Stimulated activated CD4-positive, alpha-beta T cell treated with anti-CD3 and anti-CD28 coated beads, Interleukin-12 subunit alpha, Interleukin-12 subunit beta, amount 100 ng/mL, for 24 hours (primary cell): Measurements from ENCODE around the gene SUMO2.
"Not testable (repeated sequence)": the region's sequence is repeated elsewhere in the genome, so short reads cannot be mapped to it uniquely, and the experiment has no call there.

Experiments used
- DNase-seq, 2 experiments: peaks; one replicate each; pipeline ENCODE4 v3.0.0-alpha.2; 2020; ENCODE audit warnings: low read depth in 2 of 2

Gene SUMO2

DNA sequence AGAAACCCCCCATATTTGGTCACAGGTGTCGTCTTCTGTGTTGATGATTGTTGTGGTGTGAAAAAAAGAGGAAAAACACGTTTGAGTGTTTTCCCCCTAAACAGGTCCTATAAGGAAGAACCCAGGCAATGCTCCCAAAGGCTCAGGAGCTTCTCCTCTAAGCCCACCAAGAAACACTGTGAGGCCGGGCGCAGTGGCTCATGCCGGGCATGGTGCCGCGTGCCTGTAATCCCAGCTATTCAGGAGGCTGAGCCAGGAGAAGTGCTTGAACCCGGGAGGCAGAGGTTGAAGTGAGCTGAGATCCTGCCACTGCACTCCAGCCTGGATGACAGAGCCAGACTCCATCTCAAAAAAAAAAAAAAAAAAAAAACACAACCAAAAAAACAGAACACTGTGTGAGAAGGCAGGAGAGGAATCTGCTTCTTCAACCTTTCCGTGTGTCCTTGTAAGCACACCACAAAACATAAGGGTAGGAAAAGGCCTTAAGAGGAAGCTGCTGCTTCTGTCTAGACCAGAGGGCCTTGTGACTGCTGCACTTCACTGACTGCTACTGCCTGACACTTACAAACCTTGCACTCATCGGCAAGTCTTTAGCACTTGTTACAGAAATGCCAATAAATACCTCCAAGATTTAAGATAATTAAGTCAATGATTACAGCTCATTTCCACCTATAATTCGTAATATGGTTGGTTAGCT is 37.8 kb downstream of the SUMO2 start:
- DNase-seq, result no peak

DNA sequence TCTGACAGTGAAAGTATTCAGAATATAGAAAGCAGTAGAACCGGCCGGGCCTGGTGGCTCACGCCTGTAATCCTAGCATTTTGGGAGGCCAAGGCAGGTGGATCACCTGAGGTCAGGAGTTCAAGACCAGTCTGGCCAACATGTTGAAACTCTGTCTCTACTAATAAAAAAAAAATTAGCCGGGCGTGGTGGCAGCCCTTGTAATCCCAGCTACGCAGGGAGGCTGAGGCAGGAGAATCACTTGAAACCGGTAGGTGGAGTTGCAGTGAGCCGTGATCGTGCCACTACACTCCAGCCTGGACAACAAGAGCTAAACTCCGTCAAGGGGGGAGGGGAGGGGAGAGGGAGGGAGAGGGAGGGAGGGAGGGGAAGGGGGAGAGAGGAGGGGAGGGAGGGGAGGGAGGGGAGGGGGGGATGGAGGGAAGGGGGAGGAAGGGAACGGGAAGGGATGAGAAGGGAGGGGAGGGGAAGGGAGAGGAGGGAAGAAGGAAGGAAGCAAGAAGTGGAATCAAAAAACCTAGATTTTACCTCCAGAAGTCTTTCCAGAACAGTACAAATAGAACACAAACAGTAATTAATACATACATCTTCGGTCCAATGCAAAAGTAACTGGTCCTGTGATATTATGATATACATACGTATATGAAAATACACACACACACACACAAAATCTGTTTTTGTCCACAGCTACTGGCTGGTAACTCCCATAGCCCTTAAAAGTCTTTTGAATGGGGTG is 40.4 kb downstream of the SUMO2 start:
- DNase-seq, result no peak

DNA sequence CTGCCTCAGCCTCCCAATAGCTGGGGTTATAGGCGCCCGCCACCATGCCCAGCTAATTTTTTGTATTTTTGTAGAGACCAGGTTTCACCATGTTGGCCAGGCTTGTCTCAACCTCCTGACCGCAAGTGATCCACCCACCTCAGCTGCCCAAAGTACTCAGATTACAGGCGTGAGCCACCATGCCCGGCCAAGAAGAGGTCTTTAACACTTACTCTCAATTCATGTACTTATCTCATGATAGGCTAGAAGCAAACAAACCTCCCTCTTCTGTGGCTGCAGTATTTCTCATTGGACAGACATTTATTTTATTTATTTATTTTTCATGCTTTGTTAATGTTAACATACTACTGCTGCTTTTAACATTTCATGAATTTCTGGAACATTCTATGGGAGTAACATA is 44.2 kb downstream of the SUMO2 start:
- DNase-seq, result no peak

DNA sequence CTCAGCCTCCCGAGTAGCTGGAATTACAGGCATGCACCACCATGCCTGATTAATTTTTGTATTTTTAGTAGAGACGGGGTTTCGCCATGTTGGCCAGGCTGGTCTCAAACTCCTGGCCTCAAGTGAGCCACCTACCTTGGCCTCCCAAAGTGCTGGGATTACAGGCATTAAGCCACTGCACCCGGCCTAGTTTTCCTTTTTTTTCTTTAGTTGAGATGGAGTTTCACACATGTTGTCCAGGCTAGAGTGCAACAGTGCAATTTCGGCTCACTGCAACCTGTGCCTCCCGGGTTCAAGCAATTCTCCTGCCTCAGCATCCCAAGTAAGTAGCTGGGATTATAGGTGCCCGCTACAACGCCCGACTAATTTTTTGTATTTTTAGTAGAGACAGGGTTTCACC is 45.0 kb downstream of the SUMO2 start:
- not testable (repeated sequence) for DNase-seq

DNA sequence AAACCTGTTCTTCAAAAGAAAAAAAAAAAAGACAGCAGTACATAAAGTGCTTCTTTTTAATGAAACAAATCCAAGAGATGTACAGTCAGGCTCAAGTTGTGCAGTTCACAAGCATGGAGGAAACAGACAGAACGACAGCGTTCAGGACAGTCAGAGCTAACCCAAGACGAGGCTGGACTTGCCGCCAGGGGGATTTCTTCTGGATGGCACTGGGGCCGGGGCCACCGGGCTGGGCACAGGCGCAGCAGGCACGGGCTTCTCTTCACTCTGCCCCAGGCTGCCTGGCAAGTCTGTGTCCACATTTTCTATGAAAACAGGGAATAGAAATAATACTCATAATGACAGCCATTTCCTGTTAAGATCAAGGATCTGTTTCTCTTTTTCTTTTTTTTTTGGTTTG is 46.8 kb downstream of the SUMO2 start:
- DNase-seq, result no peak

DNA sequence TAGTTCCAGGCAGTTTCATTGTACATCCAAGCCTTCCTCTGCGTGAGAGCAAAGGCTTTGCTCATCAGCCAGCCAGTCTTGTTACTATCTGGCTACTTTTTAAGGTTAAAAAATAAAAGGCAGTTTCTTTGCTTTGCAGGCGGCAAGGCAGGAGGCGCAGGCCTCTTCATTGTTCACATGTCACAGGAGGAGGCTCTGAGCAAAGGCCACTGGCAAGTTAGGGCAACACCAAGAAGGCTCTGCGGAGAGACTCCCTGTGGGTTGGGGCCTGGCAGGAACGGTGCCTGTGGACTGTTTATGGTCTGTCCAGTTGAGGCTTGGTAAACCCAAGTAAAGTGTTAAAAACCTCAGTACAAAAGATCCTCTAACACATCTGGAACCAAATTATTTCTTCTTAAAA is 47.3 kb downstream of the SUMO2 start:
- no peak for DNase-seq

DNA sequence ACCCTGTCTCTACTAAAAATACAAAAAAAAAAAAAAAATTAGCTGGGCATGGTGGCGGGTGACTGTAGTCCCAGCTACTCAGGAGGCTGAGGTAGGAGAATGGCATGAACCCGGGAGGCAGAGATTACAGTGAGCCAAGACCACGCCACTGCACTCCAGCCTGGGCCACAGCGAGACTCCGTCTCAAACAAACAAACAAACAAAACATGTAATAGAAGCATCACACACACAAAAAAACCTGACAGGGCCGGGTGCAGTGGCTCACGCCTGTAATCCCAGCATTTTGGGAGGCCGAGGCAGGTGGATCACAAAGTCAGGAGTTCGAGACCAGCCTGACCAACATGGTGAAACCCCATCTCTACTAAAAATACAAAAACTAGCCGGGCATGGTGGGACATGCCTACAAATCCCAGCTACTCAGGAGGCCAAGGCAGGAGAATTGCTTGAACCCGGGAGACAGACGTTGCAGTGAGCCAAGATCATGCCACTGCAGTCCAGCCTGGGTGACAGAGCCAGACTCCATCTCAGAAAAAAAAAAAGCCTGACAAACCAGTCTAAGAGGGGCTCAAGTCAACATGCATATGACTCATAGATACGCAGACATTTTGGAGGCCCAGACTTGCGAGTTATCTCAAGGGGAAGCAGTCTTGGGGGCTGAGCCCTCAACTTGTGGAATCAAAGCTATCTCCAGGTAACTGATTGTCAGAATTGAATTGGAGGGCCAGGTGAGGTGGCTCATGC is 49.0 kb downstream of the SUMO2 start:
- not testable (repeated sequence) for DNase-seq

DNA sequence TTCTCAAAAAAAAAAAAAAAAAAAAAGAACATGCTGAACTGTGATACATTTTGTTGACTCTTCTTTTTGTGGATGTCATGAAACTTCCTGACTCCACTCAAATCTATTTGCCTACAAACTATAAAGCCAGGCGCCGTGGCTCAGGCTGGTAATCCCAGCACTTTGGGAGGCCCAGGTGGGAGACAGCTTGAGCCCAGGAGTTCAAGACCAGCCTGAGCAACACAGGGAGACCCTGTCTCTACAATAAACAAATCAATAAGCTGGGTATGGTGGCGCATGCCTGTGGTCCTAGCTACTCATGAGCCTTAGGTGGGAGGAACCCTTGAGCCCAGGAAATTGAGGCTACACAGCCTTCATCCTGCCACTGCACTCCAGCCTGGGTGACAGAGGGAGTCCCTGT is 49.8 kb downstream of the SUMO2 start:
- DNase-seq, result no peak

DNA sequence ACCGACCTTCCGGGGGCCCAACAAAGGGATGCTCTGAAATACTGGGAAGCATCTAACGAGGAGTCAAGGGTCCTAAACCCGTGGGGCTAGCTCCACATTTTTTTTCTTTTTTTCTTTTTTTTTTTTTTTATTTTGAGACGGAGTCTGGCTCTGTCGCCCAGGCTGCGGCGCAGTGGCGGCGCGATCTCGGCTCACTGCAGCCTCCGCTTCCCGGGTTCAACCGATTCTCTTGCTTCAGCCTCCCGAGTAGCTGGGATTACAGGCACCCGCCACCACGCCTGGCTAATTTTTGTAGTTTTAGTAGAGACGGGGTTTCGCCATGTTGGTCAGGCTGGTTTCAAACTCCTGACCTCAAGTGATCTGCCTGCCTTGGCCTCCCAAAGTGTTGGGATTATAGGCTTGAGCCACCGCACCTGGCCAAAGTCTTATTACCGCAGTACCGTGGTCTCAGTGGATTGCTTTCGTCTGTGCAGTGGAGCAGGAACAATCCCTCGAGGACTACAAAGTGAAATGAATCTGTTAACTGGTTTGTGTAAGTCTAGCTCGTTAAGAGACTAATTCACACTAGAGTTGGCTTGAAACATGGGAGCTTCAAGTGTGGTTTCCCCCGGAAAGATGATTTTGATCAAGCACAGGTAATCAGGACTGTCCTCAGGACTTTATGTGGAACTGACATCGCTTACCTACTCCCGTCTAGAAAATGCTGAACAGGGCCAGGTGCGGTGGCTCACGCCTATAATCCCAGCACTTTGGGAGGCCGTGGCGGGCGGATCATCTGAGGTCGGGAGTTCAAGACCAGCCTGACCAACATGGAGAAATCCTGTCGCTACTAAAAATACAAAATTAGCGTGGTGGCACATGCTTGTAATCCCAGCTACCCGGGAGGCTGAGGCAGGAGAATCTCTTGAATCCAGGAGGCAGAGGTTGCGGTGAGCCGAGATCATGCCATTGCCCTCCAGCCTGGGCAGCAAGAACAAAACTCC is 50.5 kb downstream of the SUMO2 start:
- DNase-seq, result not testable (repeated sequence)

DNA sequence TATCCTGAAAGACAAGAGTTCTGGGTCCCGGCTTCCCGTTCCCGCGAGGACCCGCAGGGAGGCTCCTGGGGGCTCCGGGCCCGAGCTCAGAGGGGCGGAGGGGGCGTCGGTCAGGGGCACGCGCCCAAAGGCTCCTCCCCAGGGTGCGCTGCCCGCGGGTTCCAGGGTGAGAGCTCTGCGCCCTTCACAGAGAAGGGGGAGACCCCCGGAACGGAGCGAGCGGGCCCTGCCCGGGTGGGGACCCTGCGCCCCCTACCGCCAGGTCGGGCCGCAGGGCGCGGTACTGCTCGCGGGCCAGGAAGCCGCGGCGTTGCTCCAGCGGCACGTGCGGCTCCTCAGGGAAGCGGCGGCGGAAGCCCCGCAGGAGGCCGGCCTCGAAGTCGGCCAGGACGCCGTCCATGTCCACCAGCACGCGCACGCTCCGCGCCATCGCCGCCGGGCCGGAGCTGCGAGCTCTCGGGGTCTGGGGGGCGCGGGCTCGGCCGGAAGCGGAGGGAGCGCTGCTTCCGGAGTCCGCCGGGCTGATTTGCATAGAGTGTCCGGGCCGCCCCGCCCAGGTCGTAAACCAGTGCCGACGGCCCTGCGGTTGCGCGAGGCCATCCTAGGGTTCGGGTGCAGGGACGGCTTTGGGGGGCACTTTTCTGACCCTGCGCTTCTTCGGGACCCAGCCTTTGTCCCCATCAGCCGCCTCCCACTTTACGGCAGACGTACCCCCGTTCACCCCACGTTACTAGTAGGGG is 51.3 kb downstream of the SUMO2 start, which contains the start of gene NT5C:
NT5C (minus strand) TSS at position 465 of the 740 bp plus-strand sequence; CDS start at position 430, 35 bp downstream.
- peak; percentile 54 to 75 for DNase-seq

DNA sequence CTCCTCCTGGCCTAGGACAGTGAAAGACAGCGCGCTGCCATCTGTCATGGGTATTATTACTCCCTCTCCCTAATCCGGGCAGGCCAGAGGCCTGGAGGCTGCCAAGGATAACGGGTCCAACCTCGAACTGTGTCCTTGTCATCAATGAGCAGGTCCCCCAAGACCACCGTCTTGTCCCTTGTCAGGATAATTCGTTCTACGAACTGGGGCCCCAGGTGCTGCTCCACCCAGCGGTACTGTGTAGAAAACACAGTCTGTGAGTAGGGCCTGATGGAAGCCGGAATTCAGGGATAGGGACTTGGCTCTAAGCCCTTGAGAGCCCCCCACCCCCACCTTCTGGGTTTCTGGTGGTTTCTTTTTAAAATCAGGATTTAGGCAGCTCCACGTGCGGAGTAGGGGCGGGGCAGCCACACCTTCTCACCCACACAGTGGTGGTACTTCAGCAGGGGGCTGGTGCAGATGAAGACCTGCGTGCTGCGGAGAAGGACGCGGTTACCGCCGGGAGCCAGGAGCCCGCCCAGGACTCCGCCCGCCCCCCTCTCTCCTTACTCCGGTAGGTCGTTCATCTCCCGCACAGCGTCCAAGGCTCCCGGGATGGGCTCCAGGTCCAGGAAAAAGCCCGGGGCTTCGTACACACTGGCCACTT is 52.0 kb downstream of the SUMO2 start:
- no peak for DNase-seq

DNA sequence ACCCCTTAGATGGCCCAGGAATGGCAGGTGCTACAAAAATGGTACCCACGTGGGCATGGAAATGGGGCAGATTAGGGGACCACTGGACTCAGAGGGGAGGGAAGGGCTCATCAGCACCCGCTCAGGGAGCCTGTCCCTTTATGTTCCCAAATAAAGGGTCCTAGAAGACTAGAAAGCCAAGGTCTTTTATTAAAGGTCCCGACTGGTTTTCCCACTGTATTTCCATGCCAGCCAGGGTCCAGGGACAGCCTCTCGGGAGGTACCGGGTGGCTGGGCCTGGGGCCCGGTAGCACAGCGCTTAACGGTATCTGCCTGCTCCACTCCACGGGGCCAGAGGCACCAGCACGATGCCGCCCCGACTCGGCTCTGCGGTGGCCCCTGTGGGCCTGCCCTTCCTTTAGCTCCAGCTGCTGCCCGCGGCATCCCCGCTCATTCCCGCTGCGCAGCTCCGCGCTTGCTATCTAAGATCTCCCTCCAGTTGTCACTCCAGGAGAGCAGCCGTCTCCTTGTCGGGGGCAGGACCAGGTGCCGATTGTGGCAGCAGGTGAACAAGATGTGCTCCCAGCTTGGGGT is 52.6 kb downstream of the SUMO2 start:
- DNase-seq, result no peak

DNA sequence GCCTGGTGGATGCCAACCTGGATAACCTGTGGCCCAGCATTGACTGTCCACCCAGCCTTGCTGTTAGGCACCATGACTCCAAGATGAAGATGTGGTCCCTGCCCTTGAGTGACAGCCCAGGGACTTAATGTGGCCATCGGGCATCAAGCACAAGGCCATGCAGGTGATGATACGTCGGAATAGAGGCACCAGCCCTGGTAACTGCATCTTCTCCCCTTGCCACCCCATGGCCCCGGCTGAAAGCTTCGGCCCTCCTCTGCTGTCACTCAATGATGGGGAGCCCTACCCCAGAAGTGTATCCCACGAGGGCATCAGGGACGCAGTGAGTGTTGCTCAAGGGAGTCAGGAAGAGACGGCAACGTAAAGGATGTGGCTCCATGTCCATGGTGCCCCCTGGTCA is 53.2 kb downstream of the SUMO2 start:
- DNase-seq, result no peak

DNA sequence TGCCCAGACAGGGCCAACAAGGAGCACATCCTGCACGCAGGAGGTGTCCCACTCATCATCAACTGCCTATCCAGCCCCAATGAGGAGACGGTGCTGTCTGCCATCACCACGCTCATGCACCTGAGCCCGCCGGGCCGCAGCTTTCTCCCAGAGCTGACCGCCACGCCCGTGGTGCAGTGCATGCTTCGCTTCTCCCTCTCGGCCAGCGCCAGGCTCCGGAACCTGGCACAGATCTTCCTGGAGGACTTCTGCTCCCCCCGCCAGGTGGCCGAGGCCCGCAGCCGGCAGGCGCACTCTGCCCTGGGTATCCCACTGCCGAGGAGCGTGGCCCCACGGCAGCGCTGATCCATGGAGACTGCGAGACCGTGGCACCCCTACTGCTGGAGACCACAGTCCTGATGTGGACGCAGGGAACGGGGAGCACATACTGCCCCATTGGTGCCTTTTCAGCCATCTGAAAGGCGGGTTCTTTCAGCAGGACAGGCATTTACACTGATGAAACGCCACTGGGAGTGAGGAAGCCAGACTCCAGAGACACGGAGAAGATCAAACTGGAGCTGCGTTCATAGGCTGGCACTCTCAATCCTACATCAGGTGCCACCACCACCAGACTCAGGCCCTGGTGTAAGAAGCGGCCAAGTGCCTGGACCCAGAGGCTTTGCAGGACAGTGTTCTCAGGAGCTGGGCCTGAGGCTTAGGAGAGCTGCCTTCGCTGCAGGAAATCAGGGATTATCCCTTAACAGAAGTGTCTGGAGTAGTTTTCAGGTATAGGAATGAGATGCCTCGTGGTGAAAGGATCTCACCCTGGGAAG is 53.9 kb downstream of the SUMO2 start:
- DNase-seq, result no peak

DNA sequence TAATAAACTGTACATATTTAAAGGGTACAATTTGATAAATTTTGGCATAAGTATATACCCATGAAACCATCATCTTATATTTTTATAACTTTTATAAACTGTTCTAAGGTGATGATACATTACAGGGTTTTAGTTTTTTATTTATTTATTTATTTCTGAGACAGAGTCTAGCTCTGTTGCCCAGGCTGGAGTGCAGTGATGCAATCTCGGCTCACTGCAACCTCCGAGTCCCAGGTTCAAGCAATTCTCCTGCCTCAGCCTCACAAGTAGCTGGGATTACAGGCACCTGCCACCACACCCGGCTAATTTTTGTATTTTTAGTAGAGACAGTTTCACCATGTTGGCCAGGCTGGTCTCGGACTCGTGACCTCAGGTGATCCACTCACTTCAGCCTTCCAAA is 54.8 kb downstream of the SUMO2 start:
- DNase-seq, result not testable (repeated sequence)

DNA sequence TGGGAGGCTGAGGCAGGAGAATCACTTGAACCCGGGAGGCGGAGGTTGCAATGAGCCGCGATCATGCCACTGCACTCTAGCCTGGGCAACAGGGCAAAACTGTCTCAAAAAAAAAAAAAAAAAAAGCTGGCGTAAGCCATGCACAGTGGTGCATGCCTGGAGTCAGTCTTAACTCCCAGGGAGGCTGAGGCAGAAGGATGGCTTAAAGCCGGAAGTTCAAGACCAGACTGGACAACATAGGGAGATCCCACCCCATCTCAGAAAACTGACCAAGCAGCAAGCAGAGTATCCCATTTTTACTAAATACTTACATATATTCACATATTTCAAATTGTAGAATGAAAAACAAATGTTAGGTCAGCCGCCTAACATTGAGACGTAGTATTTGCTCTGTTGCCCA is 55.8 kb downstream of the SUMO2 start:
- DNase-seq, result no peak

DNA sequence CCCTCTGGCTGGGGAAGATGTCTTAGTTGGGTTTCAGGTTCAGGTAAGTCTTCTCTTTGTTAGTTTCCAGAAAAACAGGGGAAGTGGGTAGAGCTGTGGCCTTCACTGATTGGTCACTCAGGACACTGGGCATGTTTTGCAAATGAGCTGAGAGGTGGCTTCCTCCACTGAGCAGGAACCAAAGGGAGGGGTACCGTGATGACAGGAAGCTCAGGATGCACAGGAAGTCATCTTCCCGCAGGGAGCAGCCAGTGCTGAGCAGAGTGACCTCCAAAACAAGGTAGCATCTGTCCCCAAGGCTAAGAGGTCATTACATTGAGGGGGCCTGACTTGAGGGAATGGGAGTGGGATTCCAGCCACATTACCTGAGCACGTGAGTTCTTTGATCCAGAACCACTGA is 56.8 kb downstream of the SUMO2 start:
- DNase-seq, result no peak

DNA sequence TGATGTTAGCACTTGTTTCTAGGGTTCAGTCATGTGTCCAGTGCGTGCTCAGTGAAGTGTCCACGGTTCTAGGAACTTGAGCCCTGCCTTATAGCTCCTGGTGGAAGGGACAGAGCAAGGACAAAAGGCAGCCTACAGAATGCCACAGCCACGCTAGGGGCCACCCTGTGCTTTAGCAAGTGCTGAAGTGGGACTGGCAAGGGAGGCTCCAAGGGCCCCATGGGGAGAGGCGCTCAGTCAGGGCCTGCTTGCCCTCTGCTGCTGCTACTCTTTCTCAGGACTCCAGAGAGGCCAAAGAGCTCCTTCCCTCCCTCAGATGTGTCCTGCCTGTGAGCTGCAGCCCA is 58.0 kb downstream of the SUMO2 start:
- DNase-seq, result no peak
